OCI-LY1 (cell line): Measurements from ENCODE around the gene ZNF586.

ENCODE experiments used
- CTCF ChIP-seq: fragments of 200-600 bp; sonication (generic), shearing (Covaris generic); IDR thresholded peaks from 2 replicates; pipeline ENCODE4 v1.5.1; 2017; ENCODE audit warnings: mild to moderate bottlenecking, antibody characterized with exemption, low read length, moderate library complexity, mixed read lengths
- EZH2 ChIP-seq: fragments of 200-600 bp; sonication (generic), shearing (Covaris generic); IDR thresholded peaks from 2 replicates; pipeline ENCODE4 v1.8.0; 2017; ENCODE audit warnings: borderline replicate concordance, mixed run types, mild to moderate bottlenecking, antibody characterized with exemption, low read length, moderate library complexity, mixed read lengths

DNA sequence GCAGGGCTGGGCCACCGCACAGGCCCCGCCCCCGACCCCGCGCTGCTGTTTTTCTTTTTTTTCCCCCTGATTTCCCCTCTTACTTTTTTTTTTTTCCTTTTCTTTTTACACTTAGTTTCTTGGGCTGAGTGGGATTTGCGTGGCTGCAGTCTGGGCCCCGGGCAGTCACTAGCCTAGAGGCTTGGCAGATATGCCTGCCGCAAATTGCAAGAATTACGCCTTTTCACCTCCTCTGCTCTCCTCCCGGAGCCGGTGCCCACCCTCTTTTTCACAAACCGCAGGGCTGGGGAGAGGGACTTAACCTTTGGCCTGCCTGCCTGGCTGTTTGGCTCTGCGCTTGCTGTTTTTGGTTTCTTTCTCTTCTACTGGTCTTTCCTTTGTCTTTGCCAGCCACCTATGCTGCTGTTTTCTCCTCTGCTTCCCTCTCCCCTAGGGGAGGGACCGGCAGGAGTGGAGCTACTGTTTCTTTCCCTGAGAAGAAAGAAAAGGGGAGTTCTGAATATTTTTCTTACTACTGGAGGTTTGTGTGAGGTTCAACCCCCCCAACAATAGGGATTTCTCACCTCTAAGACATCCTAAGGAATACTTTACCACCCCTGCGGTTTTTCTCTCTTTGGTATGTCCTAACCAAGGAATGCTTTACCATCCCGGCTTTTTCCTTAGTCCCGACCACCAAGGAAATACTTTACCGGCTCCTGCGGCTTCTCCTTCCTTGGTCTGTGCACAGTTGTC, 34.3 kb downstream of the ZNF586 start:
- TF ChIP-seq CTCF, result no peak
- no peak for TF ChIP-seq EZH2
